HG02763 (cell line): Measurements from ENCODE around the gene L3MBTL2.
"Not testable (repeated sequence)": the region's sequence is repeated elsewhere in the genome, so short reads cannot be mapped to it uniquely, and the experiment has no call there.

Experiments
- ATAC-seq: cut with Tn5 transposase; IDR thresholded peaks from one replicate; pipeline ENCODE4 v1.9.1; 2021; ENCODE audit warnings: mild to moderate bottlenecking, moderate library complexity; ENCODE audit not compliant: unreplicated experiment

The L3MBTL2 gene

GRCh38 chr22:41240377-41241132 is 35.4 kb downstream of the L3MBTL2 start, which contains the start of gene CHADL:
CHADL (minus strand) TSS chr22:41240931; CDS start chr22:41240881, 50 bp downstream.
- ATAC-seq: no peak

- no peak for ATAC-seq
These were observed 36.1 kb downstream of the L3MBTL2 start for GRCh38 chr22:41241133-41241676.

- no peak for ATAC-seq
These were observed 37.4 kb downstream of the L3MBTL2 start for GRCh38 chr22:41242396-41243117.

- ATAC-seq: no peak
These were observed 38.2 kb downstream of the L3MBTL2 start for GRCh38 chr22:41243361-41243760.

- ATAC-seq: no peak
These were observed 40.9 kb downstream of the L3MBTL2 start for GRCh38 chr22:41245917-41246499.

GRCh38 chr22:41247703-41248102 is 42.6 kb downstream of the L3MBTL2 start:
- ATAC-seq: no peak

GRCh38 chr22:41248314-41248713 is 43.2 kb downstream of the L3MBTL2 start:
- ATAC-seq: no peak

GRCh38 chr22:41248758-41249157 is 43.6 kb downstream of the L3MBTL2 start:
- ATAC-seq: no peak

GRCh38 chr22:41249442-41249841 is 44.3 kb downstream of the L3MBTL2 start:
- ATAC-seq: no peak

- no peak for ATAC-seq
These were observed 45.0 kb downstream of the L3MBTL2 start for GRCh38 chr22:41250127-41250526.

- no peak for ATAC-seq
These were observed 47.3 kb downstream of the L3MBTL2 start for GRCh38 chr22:41252365-41252764.

GRCh38 chr22:41254230-41254629 is 49.1 kb downstream of the L3MBTL2 start:
- ATAC-seq: no peak

- ATAC-seq: no peak
These were observed 51.4 kb downstream of the L3MBTL2 start for GRCh38 chr22:41256254-41257253.

- ATAC-seq: no peak
These were observed 52.6 kb downstream of the L3MBTL2 start for GRCh38 chr22:41257696-41258095.

- not testable (repeated sequence) for ATAC-seq
These were observed 54.6 kb downstream of the L3MBTL2 start for GRCh38 chr22:41259756-41260155.

- no peak for ATAC-seq
These were observed 55.8 kb downstream of the L3MBTL2 start for GRCh38 chr22:41260871-41261270.

- no peak for ATAC-seq
These were observed 56.6 kb downstream of the L3MBTL2 start for GRCh38 chr22:41261541-41262249.

GRCh38 chr22:41262250-41262765 is 57.2 kb downstream of the L3MBTL2 start:
- ATAC-seq: no peak

GRCh38 chr22:41263704-41264103 is 58.6 kb downstream of the L3MBTL2 start:
- no peak for ATAC-seq
